ENCODE results near the gene POU2F2. TPM values are rescaled to one million over a fixed set of nuclear protein-coding genes. Genes with fewer than 3 reads are reported as not detected.

The POU2F2 gene
- total and polyA plus RNA-seq, 9 of the 15 experiments (the other 6 are each of a cell fraction or from before 2014, with no cell fraction given), result 0.03 to 0.68 (median 0.14) TPM

- TF ChIP-seq ELF2 (CRISPR knock-in tag; IDR thresholded peaks at IDR 0.05) (no peak), E2F1 (CRISPR knock-in tag; IDR thresholded peaks at IDR 0.05) (no peak), MYBL2 (IDR thresholded peaks at IDR 0.05; ENCODE audit: low read depth) (no peak), MYBL2 (CRISPR knock-in tag; IDR thresholded peaks at IDR 0.05; ENCODE audit: borderline replicate concordance) (no peak), GATAD2A (IDR thresholded peaks at IDR 0.05) (no peak), FOXP4 (CRISPR knock-in tag; IDR thresholded peaks at IDR 0.05; ENCODE audit: borderline replicate concordance) (no peak), POLR2B (IDR thresholded peaks at IDR 0.05; ENCODE audit: low read depth, partially characterized antibody) (peak; percentile 98), ZNF395 (CRISPR knock-in tag; IDR thresholded peaks at IDR 0.05) (0 out of 2 replicates have a peak, but pooled peaks have one; percentile 66), HDAC2 (IDR thresholded peaks at IDR 0.05) (no peak; the same call in 1 of the 2 replicates), ZNF778 (CRISPR knock-in tag; IDR thresholded peaks at IDR 0.05) (no peak), CHD7 (IDR thresholded peaks at IDR 0.05; ENCODE audit: low read depth, low read length) (no peak)
These were observed 56.4 kb downstream of the POU2F2 start, which contains the start of gene ZNF574 (continued) for GRCh38 chr19:42075616-42076379.

Data from K562 (cell line).